AG04449 (cell line): ENCODE measurements around the gene APBA2.
A peak's percentile ranks its signal among the peaks of the same experiment; 100 is the strongest.

Experiments
- CTCF ChIA-PET: fragments of 350-600 bp; formaldehyde crosslinking; extraction: SDS; loops from one replicate; lab custom pipeline; 2021; ENCODE audit warnings: antibody characterized with exemption; lab: Yijun Ruan, JAX
- POLR2A ChIA-PET: fragments of 400-600, 350-600 bp; formaldehyde crosslinking; extraction: SDS; loops from one replicate; lab custom pipeline; 2020; ENCODE audit warnings: antibody characterized with exemption, inconsistent platforms; lab: Yijun Ruan, JAX
- DNase-seq: peaks from one replicate; pipeline ENCODE4 v3.0.0-alpha.2; 2010; ENCODE audit warnings: low read depth, low spot score
- H3K4me3 ChIP-seq: 2 replicates; pipeline ENCODE4 v1.5.1; 2011; ENCODE audit warnings: low read depth, mild to moderate bottlenecking, control low read depth, low read length
- TF ChIP-seq, protein P1 (sequence below): IDR thresholded peaks from one replicate; pipeline ENCODE4 v1.5.1; 2011; ENCODE audit warnings: mild to moderate bottlenecking, moderate library complexity, low read length, control low read depth, inconsistent platforms; ENCODE audit not compliant: insufficient read depth; ENCODE audit errors: missing control alignments

APBA2 gene

DNA sequence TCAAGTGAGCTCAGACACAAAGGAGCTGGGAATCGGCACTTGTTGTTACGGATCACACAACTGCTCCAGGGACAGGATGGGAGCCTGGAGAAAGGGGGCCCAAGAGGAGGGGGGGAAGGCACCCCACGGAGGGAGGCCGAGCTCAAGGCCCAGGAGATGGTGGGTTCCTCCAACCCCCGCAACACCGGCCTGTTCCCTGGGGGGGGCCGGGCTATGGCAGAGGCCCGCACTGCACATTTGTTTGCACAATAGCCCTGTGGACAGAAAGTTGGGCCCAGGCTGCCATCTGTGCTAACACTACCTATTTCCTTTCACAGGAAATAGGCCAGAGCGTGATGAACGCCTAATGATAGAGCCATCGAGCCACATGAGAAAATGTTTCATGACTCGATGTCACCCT is 236.7 kb downstream of the APBA2 start:
- DNase-seq: no peak
- TF ChIP-seq, protein P1, sequence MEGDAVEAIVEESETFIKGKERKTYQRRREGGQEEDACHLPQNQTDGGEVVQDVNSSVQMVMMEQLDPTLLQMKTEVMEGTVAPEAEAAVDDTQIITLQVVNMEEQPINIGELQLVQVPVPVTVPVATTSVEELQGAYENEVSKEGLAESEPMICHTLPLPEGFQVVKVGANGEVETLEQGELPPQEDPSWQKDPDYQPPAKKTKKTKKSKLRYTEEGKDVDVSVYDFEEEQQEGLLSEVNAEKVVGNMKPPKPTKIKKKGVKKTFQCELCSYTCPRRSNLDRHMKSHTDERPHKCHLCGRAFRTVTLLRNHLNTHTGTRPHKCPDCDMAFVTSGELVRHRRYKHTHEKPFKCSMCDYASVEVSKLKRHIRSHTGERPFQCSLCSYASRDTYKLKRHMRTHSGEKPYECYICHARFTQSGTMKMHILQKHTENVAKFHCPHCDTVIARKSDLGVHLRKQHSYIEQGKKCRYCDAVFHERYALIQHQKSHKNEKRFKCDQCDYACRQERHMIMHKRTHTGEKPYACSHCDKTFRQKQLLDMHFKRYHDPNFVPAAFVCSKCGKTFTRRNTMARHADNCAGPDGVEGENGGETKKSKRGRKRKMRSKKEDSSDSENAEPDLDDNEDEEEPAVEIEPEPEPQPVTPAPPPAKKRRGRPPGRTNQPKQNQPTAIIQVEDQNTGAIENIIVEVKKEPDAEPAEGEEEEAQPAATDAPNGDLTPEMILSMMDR: no peak
- ChIA-PET POLR2A (no interaction called here), CTCF (interaction anchor here (0.6 to 8.0 kb wide), 2 partner anchors 19 to 389 kb away, joined by 4 to 61 read pairs; no protein-coding TSS in a partner anchor)
- no peak overlapping the region for H3K4me3 ChIP-seq

DNA sequence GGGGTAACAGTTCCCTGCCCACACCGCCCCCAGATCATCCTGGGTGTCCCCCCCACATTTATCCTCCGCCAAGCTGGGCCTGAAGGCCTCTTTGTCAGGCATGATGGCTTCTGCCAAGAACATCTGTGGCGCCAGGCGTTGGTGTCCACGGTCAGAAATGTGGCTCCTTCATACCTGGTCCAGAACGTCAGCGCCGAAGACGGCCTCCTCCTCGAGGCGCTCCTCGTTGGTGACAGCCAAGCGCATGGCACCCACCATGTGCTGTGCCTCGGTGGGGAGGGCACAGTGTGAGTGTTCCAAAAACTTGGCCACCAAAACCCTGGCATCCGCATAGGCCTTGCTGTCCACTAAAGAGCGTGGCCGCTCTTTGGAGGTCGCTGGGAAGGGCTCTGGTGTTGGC is 237.4 kb downstream of the APBA2 start:
- TF ChIP-seq, protein P1: no peak
- H3K4me3 ChIP-seq: no peak overlapping the region
- ChIA-PET POLR2A (no interaction called here), CTCF (interaction anchor here (0.6 to 1.9 kb wide), 2 partner anchors 19 to 388 kb away, joined by 4 to 7 read pairs; no protein-coding TSS in a partner anchor)
- DNase-seq: no peak

- H3K4me3 ChIP-seq: no peak overlapping the region
- CTCF ChIA-PET: interaction anchor here (1.3 to 3.7 kb wide), 8 partner anchors 8 to 41 kb away, joined by 3 to 28 read pairs (median 6); no protein-coding TSS in a partner anchor
- TF ChIP-seq, protein P1: no peak
- DNase-seq: no peak
- POLR2A ChIA-PET: no interaction called here
Observed at GRCh38 chr15:29123991-29124390, 238.2 kb downstream of the APBA2 start.

- TF ChIP-seq, protein P1: peak; percentile 33
- CTCF ChIA-PET: interaction anchor here (1.0 to 3.7 kb wide), 10 partner anchors 9 to 471 kb away, joined by 3 to 28 read pairs (median 4); no protein-coding TSS in a partner anchor
- H3K4me3 ChIP-seq: no peak overlapping the region
- POLR2A ChIA-PET: interaction anchor here (0.6 kb wide), 2 partner anchors 153 to 162 kb away, joined by 3 to 5 read pairs; no protein-coding TSS in a partner anchor
- peak; percentile 17 for DNase-seq
Observed at GRCh38 chr15:29124581-29125381, 239.0 kb downstream of the APBA2 start.

GRCh38 chr15:29125382-29126207 is 239.8 kb downstream of the APBA2 start:
- ChIA-PET POLR2A (no interaction called here), CTCF (interaction anchor here (0.8 to 3.7 kb wide), 9 partner anchors 9 to 470 kb away, joined by 3 to 28 read pairs (median 3); no protein-coding TSS in a partner anchor)
- no peak for DNase-seq
- H3K4me3 ChIP-seq: no peak overlapping the region
- TF ChIP-seq, protein P1: no peak
